GM19035 (cell line): ENCODE results near the gene SERAC1.

Experiments
- ATAC-seq: cut with Tn5 transposase; IDR thresholded peaks from one replicate; pipeline ENCODE4 v1.9.1; 2021; ENCODE audit not compliant: unreplicated experiment

Gene SERAC1

GRCh38 chr6:158125271-158125670 lies 42.8 kb downstream of the SERAC1 start:
- ATAC-seq, result no peak

- no peak for ATAC-seq
These were observed 43.8 kb downstream of the SERAC1 start for GRCh38 chr6:158124288-158124687.

- ATAC-seq, result no peak
These were observed 46.0 kb downstream of the SERAC1 start for GRCh38 chr6:158122048-158122447.

- no peak for ATAC-seq
These were observed 46.7 kb downstream of the SERAC1 start for GRCh38 chr6:158121335-158121734.

GRCh38 chr6:158118886-158119285 lies 49.2 kb downstream of the SERAC1 start:
- ATAC-seq, result no peak

GRCh38 chr6:158115508-158115907 lies 52.6 kb downstream of the SERAC1 start:
- ATAC-seq, result no peak

- no peak for ATAC-seq
These were observed 53.0 kb downstream of the SERAC1 start for GRCh38 chr6:158115102-158115501.

- no peak for ATAC-seq
These were observed 54.3 kb downstream of the SERAC1 start for GRCh38 chr6:158113802-158114201.

- ATAC-seq, result no peak
These were observed 56.1 kb downstream of the SERAC1 start for GRCh38 chr6:158111987-158112386.

GRCh38 chr6:158110986-158111385 lies 57.1 kb downstream of the SERAC1 start:
- no peak for ATAC-seq

- no peak for ATAC-seq
These were observed 58.3 kb downstream of the SERAC1 start for GRCh38 chr6:158109748-158110147.

- no peak for ATAC-seq
These were observed 63.4 kb downstream of the SERAC1 start for GRCh38 chr6:158104696-158105095.

GRCh38 chr6:158103228-158103627 lies 64.8 kb downstream of the SERAC1 start:
- ATAC-seq, result no peak

- no peak for ATAC-seq
These were observed 72.4 kb downstream of the SERAC1 start for GRCh38 chr6:158095671-158096070.

GRCh38 chr6:158095031-158095430 lies 73.0 kb downstream of the SERAC1 start:
- no peak for ATAC-seq

GRCh38 chr6:158092806-158093205 lies 75.3 kb downstream of the SERAC1 start:
- no peak for ATAC-seq

GRCh38 chr6:158087224-158087867 lies 80.7 kb downstream of the SERAC1 start:
- no peak for ATAC-seq

GRCh38 chr6:158086504-158087223 lies 81.4 kb downstream of the SERAC1 start:
- ATAC-seq, result no peak

GRCh38 chr6:158086054-158086503 lies 82.0 kb downstream of the SERAC1 start:
- no peak for ATAC-seq

- no peak for ATAC-seq
These were observed 82.6 kb downstream of the SERAC1 start for GRCh38 chr6:158085261-158086053.

- no peak for ATAC-seq
These were observed 84.4 kb downstream of the SERAC1 start for GRCh38 chr6:158083455-158084325.
